ENCODE measurements around the gene TIE1.

DNA sequence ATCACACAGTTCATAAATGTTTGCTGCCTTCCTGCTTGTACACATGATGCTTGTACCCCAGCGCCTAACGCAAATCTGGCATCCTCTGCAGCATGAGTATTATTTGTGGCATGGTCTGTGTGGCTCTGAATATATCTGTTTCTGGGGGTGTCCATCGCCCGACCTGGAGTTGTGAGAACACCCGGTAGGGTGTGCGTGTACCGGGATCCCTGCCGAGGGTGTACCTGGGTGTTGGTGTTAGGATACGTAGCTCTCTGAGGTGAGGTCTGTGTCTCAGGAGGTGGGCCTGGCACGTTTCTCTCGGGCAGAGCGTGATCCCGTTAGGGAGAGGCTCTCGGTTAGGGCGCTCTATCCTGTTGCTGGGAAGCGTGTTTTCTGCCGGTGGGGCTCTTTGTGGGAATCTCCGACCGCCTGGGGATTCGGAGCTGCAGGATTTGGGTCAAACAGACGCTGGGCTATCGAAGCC is 47.6 kb downstream of the TIE1 start:
- TF ChIP-seq, protein P1, sequence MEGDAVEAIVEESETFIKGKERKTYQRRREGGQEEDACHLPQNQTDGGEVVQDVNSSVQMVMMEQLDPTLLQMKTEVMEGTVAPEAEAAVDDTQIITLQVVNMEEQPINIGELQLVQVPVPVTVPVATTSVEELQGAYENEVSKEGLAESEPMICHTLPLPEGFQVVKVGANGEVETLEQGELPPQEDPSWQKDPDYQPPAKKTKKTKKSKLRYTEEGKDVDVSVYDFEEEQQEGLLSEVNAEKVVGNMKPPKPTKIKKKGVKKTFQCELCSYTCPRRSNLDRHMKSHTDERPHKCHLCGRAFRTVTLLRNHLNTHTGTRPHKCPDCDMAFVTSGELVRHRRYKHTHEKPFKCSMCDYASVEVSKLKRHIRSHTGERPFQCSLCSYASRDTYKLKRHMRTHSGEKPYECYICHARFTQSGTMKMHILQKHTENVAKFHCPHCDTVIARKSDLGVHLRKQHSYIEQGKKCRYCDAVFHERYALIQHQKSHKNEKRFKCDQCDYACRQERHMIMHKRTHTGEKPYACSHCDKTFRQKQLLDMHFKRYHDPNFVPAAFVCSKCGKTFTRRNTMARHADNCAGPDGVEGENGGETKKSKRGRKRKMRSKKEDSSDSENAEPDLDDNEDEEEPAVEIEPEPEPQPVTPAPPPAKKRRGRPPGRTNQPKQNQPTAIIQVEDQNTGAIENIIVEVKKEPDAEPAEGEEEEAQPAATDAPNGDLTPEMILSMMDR (IDR thresholded peaks at IDR 0.05; ENCODE audit: low read depth, low read length): no peak
- no peak for TF ChIP-seq EZH2phosphoT487 (IDR thresholded peaks at IDR 0.05; ENCODE audit: low read depth)

All from OCI-LY3 (cell line).